Pancreas (tissue), 10 donors: ENCODE data around the gene POR. TPM values are rescaled to one million over a fixed set of nuclear protein-coding genes. Genes with fewer than 3 reads are reported as not detected.
A peak's percentile ranks its signal among the peaks of the same experiment; 100 is the strongest.

Experiments
- ATAC-seq, 4 donors: fragments of 200-7000 bp; cut with Tn5 transposase; one replicate each; pipeline versions ENCODE4 v1.8.0 to v1.9.1; 2020; ENCODE audit warnings: mild to moderate bottlenecking in 4 of 4, moderate library complexity in 4 of 4
- DNase-seq, 6 donors: peaks; one replicate each; pipeline ENCODE4 v3.0.0-alpha.2; 2020
- FAIRE-seq: peaks from 2 replicates; lab custom pipeline; 2012; peaks lifted over from hg19 to GRCh38; lab: Jason Lieb, UNC
- H3K27ac ChIP-seq, 4 donors: fragments of 200-600 bp; sonication (generic); 1 replicate in 3 of 4; 2 replicates in 1 of 4; pipeline versions ENCODE4 v1.5.0 to v1.8.0; 2020
- H3K27me3 ChIP-seq, 4 donors: fragments of 200-600 bp; one replicate each; pipeline ENCODE4 v1.8.0; 2021
- H3K36me3 ChIP-seq, 3 donors: fragments of 200-600 bp; sonication (generic) in 1 of 3; one replicate each; pipeline versions ENCODE4 v1.5.0 to v1.8.0; 2020 to 2021
- H3K4me1 ChIP-seq, 3 donors: fragments of 200-600 bp; one replicate each; pipeline ENCODE4 v1.8.0; 2021
- H3K4me3 ChIP-seq, 4 donors: fragments of 200-600 bp; sonication (generic) in 2 of 4; one replicate each; pipeline versions ENCODE4 v1.5.0 to v1.8.0; 2020 to 2021
- H3K9me3 ChIP-seq, 4 donors: fragments of 200-600 bp; one replicate each; pipeline ENCODE4 v1.8.0; 2021
- WGBS, 2 donors: extraction: QIAGEN DNeasy Blood & Tissue Kit; methylation state at CpG; one replicate each; pipeline ENCODE4 v1.1.7; 2013; 5-methylcytosine and 5-hydroxymethylcytosine counted together
- intact Hi-C, 3 donors: fragments of 100-400 bp; cut with DNase I; formaldehyde crosslinking; loops; one replicate each; pipeline versions ENCODE4 v1.11.1 to v1.14.2; 2022
- polyA plus RNA-seq, 2 donors: library from polyadenylated mRNA; stranded (reverse); fragments of 200-250 nt; gene quantifications; one replicate each; pipeline ENCODE4 v1.2.3, GENCODE V29; 2013
- total RNA-seq, 6 donors: library from RNA; stranded (reverse); fragmentation: NEBNext Ultra II Directional in 4 of 6; extraction: Animal tissue kit (Norgen Biotek cat#: 25700) in 4 of 6; gene quantifications; one replicate each; pipeline versions ENCODE4 v1.2.1 to v1.2.4, GENCODE V29; 2021 to 2023
- TF ChIP-seq, protein P1 (sequence below), 4 donors: fragments of 200-600 bp; sonication (generic) in 3 of 4; IDR thresholded peaks; one replicate each; pipeline versions ENCODE4 v1.5.0 to v1.8.0; 2021; ENCODE audit warnings: antibody characterized with exemption in 4 of 4
- donor health status: healthy with polysubstance abuse.
- donor health status: DM: no; HTN: no; CAD: no; lungs with moderate emphysema.
- donor health status: DM: no; HTN: no; CAD: no.
- donor health status: control.
- donor health status: control.
- donor health status: Bipolar disorder and iron deficiency.
- donor health status: DM: yes; HTN: yes; CAD: no.
- donor health status: DM: no; HTN: no; CAD: no.
- donor health status: DM: no; HTN: no; CAD: no.
- donor health status: DM: yes; HTN: yes; CAD: no.

POR gene
- total and polyA plus RNA-seq, 8 donors: 29.7 to 99.0 (median 43.6) TPM

DNA sequence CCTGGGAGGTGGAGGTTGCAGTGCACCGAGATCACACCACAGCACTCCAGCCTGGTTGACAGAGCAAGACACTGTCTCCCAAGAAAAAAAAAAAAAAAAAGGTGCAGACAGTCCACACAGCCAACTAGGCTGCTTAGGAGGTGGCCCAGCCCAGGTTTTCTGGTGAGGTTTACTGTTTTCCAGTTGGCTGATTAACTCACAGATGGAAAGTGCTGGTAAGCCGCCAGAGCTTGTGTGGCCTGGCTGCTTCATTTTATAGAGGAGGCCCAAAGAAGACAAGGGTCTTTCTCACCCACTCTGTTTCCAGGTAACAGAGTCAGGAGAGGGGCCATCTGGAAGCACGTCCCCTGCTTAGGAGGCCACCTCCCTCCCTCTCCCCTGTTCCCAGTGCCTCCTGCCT, 29.9 kb upstream of the POR start:
- FAIRE-seq (no peak), DNase-seq (no peak), ATAC-seq (peak in 1 of 4 donors; percentile 39)
- H3K9me3 ChIP-seq: no peaks in the 10 kb centered on the region
- H3K4me3 ChIP-seq: no peak overlapping the region
- peaks cover 0 to 58% (median 22%) of the 10 kb centered on the region in 3 donors for H3K36me3 ChIP-seq
- peaks cover 0 to 4% (median 3%) of the 10 kb centered on the region in 3 donors for H3K4me1 ChIP-seq
- no peaks in the 10 kb centered on the region for H3K27me3 ChIP-seq
- intact Hi-C loops: no loop called here
- TF ChIP-seq, protein P1, sequence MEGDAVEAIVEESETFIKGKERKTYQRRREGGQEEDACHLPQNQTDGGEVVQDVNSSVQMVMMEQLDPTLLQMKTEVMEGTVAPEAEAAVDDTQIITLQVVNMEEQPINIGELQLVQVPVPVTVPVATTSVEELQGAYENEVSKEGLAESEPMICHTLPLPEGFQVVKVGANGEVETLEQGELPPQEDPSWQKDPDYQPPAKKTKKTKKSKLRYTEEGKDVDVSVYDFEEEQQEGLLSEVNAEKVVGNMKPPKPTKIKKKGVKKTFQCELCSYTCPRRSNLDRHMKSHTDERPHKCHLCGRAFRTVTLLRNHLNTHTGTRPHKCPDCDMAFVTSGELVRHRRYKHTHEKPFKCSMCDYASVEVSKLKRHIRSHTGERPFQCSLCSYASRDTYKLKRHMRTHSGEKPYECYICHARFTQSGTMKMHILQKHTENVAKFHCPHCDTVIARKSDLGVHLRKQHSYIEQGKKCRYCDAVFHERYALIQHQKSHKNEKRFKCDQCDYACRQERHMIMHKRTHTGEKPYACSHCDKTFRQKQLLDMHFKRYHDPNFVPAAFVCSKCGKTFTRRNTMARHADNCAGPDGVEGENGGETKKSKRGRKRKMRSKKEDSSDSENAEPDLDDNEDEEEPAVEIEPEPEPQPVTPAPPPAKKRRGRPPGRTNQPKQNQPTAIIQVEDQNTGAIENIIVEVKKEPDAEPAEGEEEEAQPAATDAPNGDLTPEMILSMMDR (IDR thresholded peaks at IDR 0.05): no peak
- WGBS, 2 donors: 92 to 100% methylated on average over 3 of the region's 3 CpGs
- H3K27ac ChIP-seq: no peak overlapping the region

DNA sequence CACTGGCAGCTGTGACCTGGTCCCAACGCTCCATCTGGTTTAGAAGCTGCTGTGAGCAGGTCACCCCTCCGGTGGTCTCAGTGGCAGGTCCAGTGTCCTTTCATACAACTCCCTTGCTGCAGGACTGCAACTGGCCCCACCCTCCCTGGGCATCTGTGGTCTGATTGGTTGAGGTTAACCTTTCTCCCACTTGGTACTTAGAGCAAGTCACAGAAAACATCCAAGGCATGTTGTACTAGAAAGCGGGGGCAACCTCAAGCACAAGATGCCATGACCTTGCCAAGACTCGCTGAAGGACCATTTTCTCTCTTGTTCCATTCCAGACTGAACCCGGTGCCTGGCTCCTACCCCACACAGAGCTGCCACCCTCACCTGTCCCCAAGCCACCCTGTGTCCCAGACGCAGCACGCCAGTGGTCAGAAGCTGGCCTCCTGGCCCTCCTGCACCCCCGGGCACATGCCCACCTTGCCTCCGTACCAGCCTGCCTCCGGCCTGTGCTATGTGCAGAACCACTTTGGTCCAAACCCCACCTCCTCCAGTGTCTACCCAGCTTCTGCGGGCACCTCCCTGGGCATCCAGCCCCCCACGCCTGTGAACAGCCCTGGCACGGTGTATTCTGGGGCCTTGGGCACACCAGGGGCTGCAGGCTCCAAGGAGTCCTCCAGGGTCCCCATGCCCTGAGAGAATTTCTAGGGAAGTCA, 27.1 kb upstream of the POR start:
- no peaks in the 10 kb centered on the region for H3K9me3 ChIP-seq
- no peak overlapping the region for H3K4me3 ChIP-seq
- DNase-seq (peak in 1 of 6 donors; percentile 66), FAIRE-seq (no peak), ATAC-seq (no peak)
- H3K36me3 ChIP-seq: peaks cover 0 to 42% (median 17%) of the 10 kb centered on the region in 3 donors
- no peak overlapping the region for H3K27ac ChIP-seq
- H3K27me3 ChIP-seq: no peaks in the 10 kb centered on the region
- intact Hi-C loops: no loop called here
- TF ChIP-seq, protein P1 (IDR thresholded peaks at IDR 0.05): no peak
- 95% methylated on average over 13 of the region's 13 CpGs for WGBS, 2 donors
- no peaks in the 10 kb centered on the region for H3K4me1 ChIP-seq

DNA sequence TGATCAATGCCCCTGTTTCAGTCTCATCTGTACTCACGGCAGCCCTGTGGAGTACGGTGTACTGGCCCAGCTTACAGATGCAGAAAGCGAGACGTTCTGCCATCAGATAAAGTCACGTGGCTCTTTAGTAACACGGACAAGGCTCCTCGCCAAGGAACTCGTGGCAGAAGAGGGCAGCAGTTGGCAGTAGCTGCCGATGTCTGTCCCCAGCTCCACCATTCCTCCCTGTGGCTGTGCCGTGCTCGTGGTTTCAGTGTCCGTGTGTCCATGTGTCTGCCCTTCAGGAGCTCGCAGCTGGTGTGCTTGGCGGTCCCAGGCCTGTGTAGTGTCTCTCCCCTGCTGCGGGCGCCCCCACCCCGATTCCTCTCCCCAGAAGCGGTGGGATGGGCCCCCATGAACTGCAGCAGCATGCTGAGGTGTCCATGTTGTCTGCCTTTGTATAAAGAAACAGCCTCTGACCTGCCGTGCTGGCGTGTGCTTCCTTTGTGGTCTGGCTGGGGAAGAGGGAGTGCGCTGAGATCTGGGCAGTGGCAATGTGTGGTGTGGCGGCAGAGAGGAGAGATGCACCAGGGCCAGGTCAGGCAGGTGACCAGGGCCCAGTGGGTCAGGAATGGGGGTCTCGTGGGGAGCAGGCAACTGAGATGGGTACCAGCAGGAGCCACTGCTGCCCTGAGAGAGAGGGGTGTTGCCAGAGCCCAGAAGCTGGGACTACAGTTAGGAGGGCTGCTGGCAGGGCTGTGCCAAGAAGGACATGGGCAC, 26.3 kb upstream of the POR start:
- Histone ChIP-seq H3K4me1 (no peaks in the 10 kb centered on the region), H3K27me3 (no peaks in the 10 kb centered on the region), H3K9me3 (no peaks in the 10 kb centered on the region), H3K4me3 (no peak overlapping the region), H3K36me3 (peaks cover 0 to 35% (median 17%) of the 10 kb centered on the region in 3 donors), H3K27ac (no peak overlapping the region)
- FAIRE-seq (no peak), ATAC-seq (no peak), DNase-seq (no peak)
- intact Hi-C loops: no loop called here
- TF ChIP-seq, protein P1 (IDR thresholded peaks at IDR 0.05): no peak
- 76 to 84% methylated on average over 23 of the region's 23 CpGs for WGBS, 2 donors

DNA sequence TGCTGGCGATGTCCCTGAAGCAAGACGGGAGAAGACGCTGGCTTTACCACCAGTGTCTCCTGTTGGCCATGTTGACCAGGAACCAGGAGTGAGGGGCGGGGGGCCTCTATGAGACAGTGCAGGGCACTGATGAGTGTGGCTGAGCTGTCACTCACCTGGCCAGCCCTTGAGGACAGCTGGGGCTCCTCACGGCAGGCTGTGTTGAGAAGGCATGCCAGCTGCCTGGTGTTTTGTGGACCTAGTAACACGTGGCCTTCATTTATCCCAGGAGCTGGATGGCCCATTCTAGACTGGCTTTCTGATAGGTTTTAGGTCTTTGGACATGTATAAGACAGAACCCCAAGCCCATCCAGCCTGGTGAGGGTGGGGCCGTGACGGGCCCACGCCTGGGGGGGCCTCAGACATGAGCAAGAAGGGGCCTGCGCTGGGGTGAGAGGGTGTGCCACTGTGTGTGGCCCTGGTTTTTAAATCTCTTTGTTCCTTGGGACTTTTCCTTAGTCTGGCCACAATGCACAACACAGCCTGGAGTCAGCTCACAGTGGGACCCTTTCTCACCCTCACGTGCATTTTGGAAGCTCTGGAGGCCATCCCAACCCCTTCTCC, 25.6 kb upstream of the POR start:
- Histone ChIP-seq H3K4me3 (no peak overlapping the region), H3K9me3 (no peaks in the 10 kb centered on the region), H3K4me1 (no peaks in the 10 kb centered on the region), H3K27me3 (no peaks in the 10 kb centered on the region), H3K36me3 (peaks cover 0 to 28% (median 14%) of the 10 kb centered on the region in 3 donors), H3K27ac (no peak overlapping the region)
- TF ChIP-seq, protein P1 (IDR thresholded peaks at IDR 0.05): no peak
- ATAC-seq (peak in 1 of 4 donors; percentile 4), DNase-seq (no peak), FAIRE-seq (no peak)
- intact Hi-C loops: no loop called here
- 87 to 92% methylated on average over 11 of the region's 11 CpGs for WGBS, 2 donors
